ENCODE measurements around the gene TP53BP1. TPM values are rescaled to one million over a fixed set of nuclear protein-coding genes. Genes with fewer than 3 reads are reported as not detected.
"Not testable (repeated sequence)": the region's sequence is repeated elsewhere in the genome, so short reads cannot be mapped to it uniquely, and the experiment has no call there.

TP53BP1 gene
- total and polyA plus RNA-seq, 2 experiments from 2014 or later, result 20.1 to 46.4 TPM

GRCh38 chr15:43534897-43535296 lies 41.9 kb upstream of the TP53BP1 start:
- Histone ChIP-seq H3F3A (ENCODE audit: insufficient read depth) (peaks cover 20% of the 10 kb centered on the region), H3K9me3 (ENCODE audit: low read depth) (no peaks in the 10 kb centered on the region), H3K9ac (no peak overlapping the region), H3K79me2 (ENCODE audit: insufficient read depth) (no peaks in the 10 kb centered on the region), H2AFZ (no peak overlapping the region), H3K4me3 (no peak overlapping the region), H3K27me3 (replicated peaks; ENCODE audit: insufficient read depth) (no peaks in the 10 kb centered on the region), H3K27ac (no peak overlapping the region), H3K9me2 (ENCODE audit: insufficient read depth) (no peaks in the 10 kb centered on the region), H3K36me3 (ENCODE audit: low read depth) (no peaks in the 10 kb centered on the region), H3K4me2 (ENCODE audit: unreplicated experiment) (no peak overlapping the region), H4K20me1 (ENCODE audit: insufficient read depth) (no peaks in the 10 kb centered on the region), H3K4me1 (ENCODE audit: insufficient read depth) (peaks cover 12% of the 10 kb centered on the region)
- DNase-seq, result no peak
- 82 to 85% methylated on average over 3 of the region's 3 CpGs for WGBS, 2 experiments (ENCODE audit: low coverage in 1 of 2, low lambda C conversion rate in 2 of 2, missing lambda C conversion rate in 2 of 2)
- in situ Hi-C loops (cut with MboI), result no loop called here
- no peak for TF ChIP-seq EZH2 (IDR thresholded peaks at IDR 0.05; ENCODE audit: insufficient read depth, poor library complexity, severe bottlenecking)

- H3K79me2 ChIP-seq (ENCODE audit: insufficient read depth); H3K27me3 ChIP-seq (replicated peaks; ENCODE audit: insufficient read depth); H3K9me3 ChIP-seq (ENCODE audit: low read depth); H3K9ac ChIP-seq; in situ Hi-C loops (cut with MboI); H3K36me3 ChIP-seq (ENCODE audit: low read depth); H2AFZ ChIP-seq; H3K9me2 ChIP-seq (ENCODE audit: insufficient read depth); H3K4me3 ChIP-seq; H4K20me1 ChIP-seq (ENCODE audit: insufficient read depth); H3K4me2 ChIP-seq (ENCODE audit: unreplicated experiment): not testable (repeated sequence)
- whole genome bisulfite sequencing, 2 experiments (ENCODE audit: low coverage in 1 of 2, low lambda C conversion rate in 2 of 2, missing lambda C conversion rate in 2 of 2), result 6% methylated on average over 5 of the region's 5 CpGs
- DNase-seq, result peak; percentile 63
- Histone ChIP-seq H3F3A (ENCODE audit: insufficient read depth) (peaks cover 22% of the 10 kb centered on the region), H3K4me1 (ENCODE audit: insufficient read depth) (peaks cover 15% of the 10 kb centered on the region), H3K27ac (peak overlapping the region; percentile 34; the same call in 1 of the 2 replicates)
Observed at GRCh38 chr15:43532826-43533225, 39.9 kb upstream of the TP53BP1 start.

- no peaks in the 10 kb centered on the region for H3K27me3 ChIP-seq (replicated peaks; ENCODE audit: insufficient read depth)
- H3K9ac ChIP-seq, result no peak overlapping the region
- H3K4me3 ChIP-seq, result no peak overlapping the region
- H3K36me3 ChIP-seq (ENCODE audit: low read depth), result no peaks in the 10 kb centered on the region
- no peaks in the 10 kb centered on the region for H3K9me2 ChIP-seq (ENCODE audit: insufficient read depth)
- peaks cover 22% of the 10 kb centered on the region for H3F3A ChIP-seq (ENCODE audit: insufficient read depth)
- in situ Hi-C loops (cut with MboI), result no loop called here
- no peaks in the 10 kb centered on the region for H4K20me1 ChIP-seq (ENCODE audit: insufficient read depth)
- no peak for DNase-seq
- H3K27ac ChIP-seq, result no peak overlapping the region
- no peak overlapping the region for H2AFZ ChIP-seq
- 39 to 47% methylated on average over 7 of the region's 7 CpGs for WGBS, 2 experiments (ENCODE audit: low coverage in 1 of 2, low lambda C conversion rate in 2 of 2, missing lambda C conversion rate in 2 of 2)
- H3K4me1 ChIP-seq (ENCODE audit: insufficient read depth), result peaks cover 15% of the 10 kb centered on the region
- H3K4me2 ChIP-seq (ENCODE audit: unreplicated experiment), result no peak overlapping the region
- no peak for TF ChIP-seq EZH2 (IDR thresholded peaks at IDR 0.05; ENCODE audit: insufficient read depth, poor library complexity, severe bottlenecking)
- TF ChIP-seq EZH2phosphoT487 (IDR thresholded peaks at IDR 0.05; ENCODE audit: insufficient read depth, low read depth), result no peak
- H3K9me3 ChIP-seq (ENCODE audit: low read depth), result no peaks in the 10 kb centered on the region
- H3K79me2 ChIP-seq (ENCODE audit: insufficient read depth), result 0 out of 2 replicates have a peak, but pooled peaks cover under 1% of the 10 kb centered on the region
Observed at GRCh38 chr15:43531018-43531670, 38.2 kb upstream of the TP53BP1 start.

- H3K9me3 ChIP-seq (ENCODE audit: low read depth), result no peaks in the 10 kb centered on the region
- peaks cover 7% of the 10 kb centered on the region for H3K36me3 ChIP-seq (ENCODE audit: low read depth)
- no peaks in the 10 kb centered on the region for H3K9me2 ChIP-seq (ENCODE audit: insufficient read depth)
Observed at GRCh38 chr15:43529587-43530345, 36.8 kb upstream of the TP53BP1 start.

More at GRCh38 chr15:43529587-43530345, 36.8 kb upstream of the TP53BP1 start:
- H2AFZ ChIP-seq, result no peak overlapping the region
- in situ Hi-C loops (cut with MboI), result no loop called here
- WGBS, 2 experiments (ENCODE audit: low coverage in 1 of 2, low lambda C conversion rate in 2 of 2, missing lambda C conversion rate in 2 of 2), result 82 to 84% methylated on average over 12 of the region's 12 CpGs
- no peak overlapping the region for H3K4me3 ChIP-seq
- TF ChIP-seq EZH2 (IDR thresholded peaks at IDR 0.05; ENCODE audit: insufficient read depth, poor library complexity, severe bottlenecking) (no peak), EZH2phosphoT487 (IDR thresholded peaks at IDR 0.05; ENCODE audit: insufficient read depth, low read depth) (no peak)
- H3K27me3 ChIP-seq (replicated peaks; ENCODE audit: insufficient read depth), result no peaks in the 10 kb centered on the region
- no peak overlapping the region for H3K27ac ChIP-seq
- H3F3A ChIP-seq (ENCODE audit: insufficient read depth), result peaks cover 22% of the 10 kb centered on the region
- H3K4me1 ChIP-seq (ENCODE audit: insufficient read depth), result peaks cover 15% of the 10 kb centered on the region
- H4K20me1 ChIP-seq (ENCODE audit: insufficient read depth), result no peaks in the 10 kb centered on the region
- peak; percentile 51 for DNase-seq
- no peak overlapping the region for H3K9ac ChIP-seq
- peaks cover 14% of the 10 kb centered on the region; the same call in 1 of the 2 replicates for H3K79me2 ChIP-seq (ENCODE audit: insufficient read depth)
- H3K4me2 ChIP-seq (ENCODE audit: unreplicated experiment), result no peak overlapping the region

Measured in GM23248 (cell line).